HCT116 (cell line): ENCODE results near the gene ANGEL1.

ENCODE experiments used
- EGR1 ChIP-seq: IDR thresholded peaks from 2 replicates; pipeline ENCODE4 v1.6.1; 2012; ENCODE audit warnings: low read depth
- EZH2 ChIP-seq: fragments of 200-600 bp; sonication (generic); IDR thresholded peaks from 2 replicates; pipeline ENCODE4 v1.6.1; 2017; ENCODE audit warnings: antibody characterized with exemption, mixed run types
- EZH2phosphoT487 ChIP-seq: fragments of 200-600 bp; IDR thresholded peaks from 2 replicates; pipeline ENCODE4 v1.6.1; 2018; ENCODE audit warnings: antibody characterized with exemption, borderline replicate concordance
- POLR2A ChIP-seq: IDR thresholded peaks from 2 replicates; pipeline ENCODE4 v1.7.0; 2011; ENCODE audit warnings: borderline replicate concordance; ENCODE audit not compliant: insufficient read depth, insufficient read length; ENCODE audit errors: extremely low read depth
- POLR2AphosphoS5 ChIP-seq: IDR thresholded peaks from 2 replicates; pipeline ENCODE4 v1.6.1; 2011; ENCODE audit warnings: mild to moderate bottlenecking, low read depth, low read length, moderate library complexity
- YY1 ChIP-seq: IDR thresholded peaks from 2 replicates; pipeline ENCODE4 v1.6.1; 2011; ENCODE audit warnings: low read length, low read depth, moderate library complexity, mild to moderate bottlenecking; ENCODE audit not compliant: insufficient replicate concordance; ENCODE audit errors: extremely low read depth
- ZNF274 ChIP-seq: fragments of 200-500 bp; sonication (Bioruptor generic); IDR thresholded peaks from 2 replicates; pipeline ENCODE4 v1.6.1; 2014; ENCODE audit warnings: mild to moderate bottlenecking, low read depth, low read length, inconsistent platforms
- TF ChIP-seq, protein P1 (sequence below), 3 experiments: fragments of 200-600 bp in 1 of 3; sonication (generic) in 1 of 3; IDR thresholded peaks in 2 of 3; conservative IDR thresholded peaks in 1 of 3; 2 replicates each; pipeline ENCODE4 v1.5.1; 2012 to 2017; ENCODE audit warnings: low read depth in 2 of 3, low read length in 2 of 3, antibody characterized with exemption in 1 of 3, borderline replicate concordance in 1 of 3, control low read depth in 1 of 3, mild to moderate bottlenecking in 1 of 3, mixed read lengths in 1 of 3, mixed run types in 1 of 3, moderate library complexity in 1 of 3; ENCODE audit not compliant: insufficient read depth in 1 of 3
- TF ChIP-seq, protein P2 (sequence below): IDR thresholded peaks from 2 replicates; pipeline ENCODE4 v1.6.1; 2011; ENCODE audit warnings: mild to moderate bottlenecking, low read length, moderate library complexity; ENCODE audit not compliant: insufficient replicate concordance; ENCODE audit errors: extremely low read depth
- TF ChIP-seq, protein P3 (sequence below): IDR thresholded peaks from 2 replicates; pipeline ENCODE4 v1.6.1; 2012
- TF ChIP-seq, protein P4 (sequence below): IDR thresholded peaks from 2 replicates; pipeline ENCODE4 v1.6.1; 2012
- TF ChIP-seq, protein P5 (sequence below): IDR thresholded peaks from 2 replicates; pipeline ENCODE4 v1.6.1; 2012; ENCODE audit warnings: low read depth

DNA sequence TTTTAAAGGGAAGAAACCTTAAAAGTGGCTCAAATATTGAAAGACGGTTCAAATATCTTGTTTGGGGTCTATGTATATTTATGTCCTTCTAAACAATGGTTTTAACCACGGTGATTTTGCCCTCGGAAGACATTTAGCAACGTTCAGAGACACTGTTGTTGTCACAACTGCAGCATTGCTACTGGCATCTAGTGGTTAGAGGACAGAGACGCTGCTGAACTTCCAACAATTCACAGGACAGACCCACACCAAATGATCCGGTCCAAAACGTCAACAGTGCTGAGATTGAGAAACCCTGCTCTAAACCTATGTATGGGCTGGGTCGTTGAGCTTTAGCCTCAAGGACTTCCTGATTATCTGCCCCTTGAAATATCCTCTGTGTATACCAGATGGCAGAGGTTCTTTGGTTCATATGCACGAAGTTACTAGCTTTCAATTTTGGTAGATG is 1.7 kb downstream of the ANGEL1 start:
- TF ChIP-seq, protein P1, sequence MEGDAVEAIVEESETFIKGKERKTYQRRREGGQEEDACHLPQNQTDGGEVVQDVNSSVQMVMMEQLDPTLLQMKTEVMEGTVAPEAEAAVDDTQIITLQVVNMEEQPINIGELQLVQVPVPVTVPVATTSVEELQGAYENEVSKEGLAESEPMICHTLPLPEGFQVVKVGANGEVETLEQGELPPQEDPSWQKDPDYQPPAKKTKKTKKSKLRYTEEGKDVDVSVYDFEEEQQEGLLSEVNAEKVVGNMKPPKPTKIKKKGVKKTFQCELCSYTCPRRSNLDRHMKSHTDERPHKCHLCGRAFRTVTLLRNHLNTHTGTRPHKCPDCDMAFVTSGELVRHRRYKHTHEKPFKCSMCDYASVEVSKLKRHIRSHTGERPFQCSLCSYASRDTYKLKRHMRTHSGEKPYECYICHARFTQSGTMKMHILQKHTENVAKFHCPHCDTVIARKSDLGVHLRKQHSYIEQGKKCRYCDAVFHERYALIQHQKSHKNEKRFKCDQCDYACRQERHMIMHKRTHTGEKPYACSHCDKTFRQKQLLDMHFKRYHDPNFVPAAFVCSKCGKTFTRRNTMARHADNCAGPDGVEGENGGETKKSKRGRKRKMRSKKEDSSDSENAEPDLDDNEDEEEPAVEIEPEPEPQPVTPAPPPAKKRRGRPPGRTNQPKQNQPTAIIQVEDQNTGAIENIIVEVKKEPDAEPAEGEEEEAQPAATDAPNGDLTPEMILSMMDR (IDR thresholded peaks at IDR 0.05 in 2 of 3, conservative IDR thresholded peaks at IDR 0.05 in 1 of 3; ENCODE audit: borderline replicate concordance in 1 of 3, insufficient read depth in 1 of 3, low read depth in 2 of 3, low read length in 2 of 3) = peak; percentile 32 to 63 (median 58); a peak in 5 of 6 replicates
- TF ChIP-seq YY1 (no peak), EZH2phosphoT487 (no peak), POLR2AphosphoS5 (no peak), POLR2A (no peak), EZH2 (no peak), EGR1 (no peak), ZNF274 (no peak)
- TF ChIP-seq, protein P2, sequence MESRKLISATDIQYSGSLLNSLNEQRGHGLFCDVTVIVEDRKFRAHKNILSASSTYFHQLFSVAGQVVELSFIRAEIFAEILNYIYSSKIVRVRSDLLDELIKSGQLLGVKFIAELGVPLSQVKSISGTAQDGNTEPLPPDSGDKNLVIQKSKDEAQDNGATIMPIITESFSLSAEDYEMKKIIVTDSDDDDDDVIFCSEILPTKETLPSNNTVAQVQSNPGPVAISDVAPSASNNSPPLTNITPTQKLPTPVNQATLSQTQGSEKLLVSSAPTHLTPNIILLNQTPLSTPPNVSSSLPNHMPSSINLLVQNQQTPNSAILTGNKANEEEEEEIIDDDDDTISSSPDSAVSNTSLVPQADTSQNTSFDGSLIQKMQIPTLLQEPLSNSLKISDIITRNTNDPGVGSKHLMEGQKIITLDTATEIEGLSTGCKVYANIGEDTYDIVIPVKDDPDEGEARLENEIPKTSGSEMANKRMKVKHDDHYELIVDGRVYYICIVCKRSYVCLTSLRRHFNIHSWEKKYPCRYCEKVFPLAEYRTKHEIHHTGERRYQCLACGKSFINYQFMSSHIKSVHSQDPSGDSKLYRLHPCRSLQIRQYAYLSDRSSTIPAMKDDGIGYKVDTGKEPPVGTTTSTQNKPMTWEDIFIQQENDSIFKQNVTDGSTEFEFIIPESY = no peak
- TF ChIP-seq, protein P3, sequence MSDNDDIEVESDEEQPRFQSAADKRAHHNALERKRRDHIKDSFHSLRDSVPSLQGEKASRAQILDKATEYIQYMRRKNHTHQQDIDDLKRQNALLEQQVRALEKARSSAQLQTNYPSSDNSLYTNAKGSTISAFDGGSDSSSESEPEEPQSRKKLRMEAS = no peak
- TF ChIP-seq, protein P4, sequence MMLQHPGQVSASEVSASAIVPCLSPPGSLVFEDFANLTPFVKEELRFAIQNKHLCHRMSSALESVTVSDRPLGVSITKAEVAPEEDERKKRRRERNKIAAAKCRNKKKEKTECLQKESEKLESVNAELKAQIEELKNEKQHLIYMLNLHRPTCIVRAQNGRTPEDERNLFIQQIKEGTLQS = no peak
- TF ChIP-seq, protein P5, sequence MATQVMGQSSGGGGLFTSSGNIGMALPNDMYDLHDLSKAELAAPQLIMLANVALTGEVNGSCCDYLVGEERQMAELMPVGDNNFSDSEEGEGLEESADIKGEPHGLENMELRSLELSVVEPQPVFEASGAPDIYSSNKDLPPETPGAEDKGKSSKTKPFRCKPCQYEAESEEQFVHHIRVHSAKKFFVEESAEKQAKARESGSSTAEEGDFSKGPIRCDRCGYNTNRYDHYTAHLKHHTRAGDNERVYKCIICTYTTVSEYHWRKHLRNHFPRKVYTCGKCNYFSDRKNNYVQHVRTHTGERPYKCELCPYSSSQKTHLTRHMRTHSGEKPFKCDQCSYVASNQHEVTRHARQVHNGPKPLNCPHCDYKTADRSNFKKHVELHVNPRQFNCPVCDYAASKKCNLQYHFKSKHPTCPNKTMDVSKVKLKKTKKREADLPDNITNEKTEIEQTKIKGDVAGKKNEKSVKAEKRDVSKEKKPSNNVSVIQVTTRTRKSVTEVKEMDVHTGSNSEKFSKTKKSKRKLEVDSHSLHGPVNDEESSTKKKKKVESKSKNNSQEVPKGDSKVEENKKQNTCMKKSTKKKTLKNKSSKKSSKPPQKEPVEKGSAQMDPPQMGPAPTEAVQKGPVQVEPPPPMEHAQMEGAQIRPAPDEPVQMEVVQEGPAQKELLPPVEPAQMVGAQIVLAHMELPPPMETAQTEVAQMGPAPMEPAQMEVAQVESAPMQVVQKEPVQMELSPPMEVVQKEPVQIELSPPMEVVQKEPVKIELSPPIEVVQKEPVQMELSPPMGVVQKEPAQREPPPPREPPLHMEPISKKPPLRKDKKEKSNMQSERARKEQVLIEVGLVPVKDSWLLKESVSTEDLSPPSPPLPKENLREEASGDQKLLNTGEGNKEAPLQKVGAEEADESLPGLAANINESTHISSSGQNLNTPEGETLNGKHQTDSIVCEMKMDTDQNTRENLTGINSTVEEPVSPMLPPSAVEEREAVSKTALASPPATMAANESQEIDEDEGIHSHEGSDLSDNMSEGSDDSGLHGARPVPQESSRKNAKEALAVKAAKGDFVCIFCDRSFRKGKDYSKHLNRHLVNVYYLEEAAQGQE = no peak
